ENCODE results near the gene ABCA7. TPM values are rescaled to one million over a fixed set of nuclear protein-coding genes. Genes with fewer than 3 reads are reported as not detected.

ABCA7 gene
- total RNA-seq, 1 experiment from 2014 or later, result 91.4 TPM

- Histone ChIP-seq H3K36me3 (ENCODE audit: control insufficient read depth in 1 of 2, insufficient read depth in 2 of 2, low read length in 2 of 2) (peaks cover 4 to 17% of the 10 kb centered on the region in 2 experiments; a peak in 3 of 4 replicates), H3K9me2 (ENCODE audit: insufficient read depth) (no peaks in the 10 kb centered on the region), H3K4me1 (ENCODE audit: control insufficient read depth in 1 of 2, insufficient read depth in 2 of 2, low read length in 2 of 2) (peaks cover 32 to 80% of the 10 kb centered on the region in 2 experiments), H3K27ac (ENCODE audit: low read depth, low read length) (peak overlapping the region; percentile 99), H3K4me2 (ENCODE audit: low read length) (peak overlapping the region; percentile 81), H3K9ac (ENCODE audit: low read length) (peak overlapping the region; percentile 76), H4K20me1 (ENCODE audit: insufficient read depth) (no peaks in the 10 kb centered on the region), H3K79me2 (ENCODE audit: insufficient read depth, low read length) (peaks cover 24% of the 10 kb centered on the region), H3K27me3 (ENCODE audit: insufficient read depth, low read length) (no peaks in the 10 kb centered on the region), H2AFZ (ENCODE audit: low read depth, low read length, poor library complexity, severe bottlenecking) (no peak overlapping the region), H3K4me3 (replicated peaks in 1 of 2; ENCODE audit: low read depth in 1 of 2, low read length in 2 of 2) (peak overlapping the region; percentile 59 to 88), H3K9me3 (ENCODE audit: control insufficient read depth in 1 of 2, insufficient read depth in 1 of 2, low read depth in 1 of 2, low read length in 2 of 2) (peaks cover 0 to 4% of the 10 kb centered on the region in 2 experiments; a peak in 1 of 4 replicates)
- TSS peak; percentile 97 for BruUV-seq (replicated peaks)
- RAD21 ChIA-PET (ENCODE audit: low non-redundant PET in 1 of 2, low total read pairs in 2 of 2, uncharacterized antibody in 2 of 2, unreplicated experiment in 2 of 2), result no interaction called here
- CTCF ChIA-PET, result interaction anchor here (0.7 to 2.3 kb wide), 3 partner anchors 10 to 39 kb away, joined by 3 to 12 read pairs (median 4); no protein-coding TSS in a partner anchor
- ATAC-seq (no peak), DNase-seq (ENCODE audit: low read depth, low spot score) (no peak)
- POLR2A ChIA-PET, result interaction anchor here (1.2 to 3.6 kb wide), 7 partner anchors 10 to 77 kb away, joined by 3 to 17 read pairs (median 4); no protein-coding TSS in a partner anchor
- intact Hi-C loops (cut with micrococcal nuclease), result loop anchor here (5.0 kb wide), 4 partner anchors 41 to 139 kb away; partner anchors contain the start of genes ATP5F1D and CNN2
- TF ChIP-seq SP1 (IDR thresholded peaks at IDR 0.05; ENCODE audit: low read depth) (no peak), CEBPB (IDR thresholded peaks at IDR 0.05; ENCODE audit: low read depth) (no peak), REST (IDR thresholded peaks at IDR 0.05; ENCODE audit: low read depth) (no peak), FOSL1 (IDR thresholded peaks at IDR 0.05; ENCODE audit: low read depth) (no peak), POLR2AphosphoS5 (IDR thresholded peaks at IDR 0.05; ENCODE audit: low read depth, low read length) (no peak), RAD21 (IDR thresholded peaks at IDR 0.05; ENCODE audit: low read depth) (no peak), ZNF274 (IDR thresholded peaks at IDR 0.05; ENCODE audit: low read depth, low read length) (no peak), ATF3 (IDR thresholded peaks at IDR 0.05) (no peak), EGR1 (IDR thresholded peaks at IDR 0.05; ENCODE audit: low read depth) (no peak), ELF1 (IDR thresholded peaks at IDR 0.05; ENCODE audit: borderline replicate concordance, low read depth) (no peak), SRF (IDR thresholded peaks at IDR 0.05; ENCODE audit: low read depth) (no peak), ZBTB33 (IDR thresholded peaks at IDR 0.05; ENCODE audit: extremely low read depth, insufficient replicate concordance, low read length) (no peak), YY1 (IDR thresholded peaks at IDR 0.05; ENCODE audit: extremely low read depth, insufficient replicate concordance, low read depth, low read length) (no peak), POLR2A (IDR thresholded peaks at IDR 0.05; ENCODE audit: borderline replicate concordance, extremely low read depth, insufficient read depth, insufficient read length) (no peak), SIN3A (IDR thresholded peaks at IDR 0.05; ENCODE audit: low read depth) (no peak), EZH2 (IDR thresholded peaks at IDR 0.05) (no peak), ZFX (IDR thresholded peaks at IDR 0.05) (no peak), CBX3 (IDR thresholded peaks at IDR 0.05; ENCODE audit: low read depth) (no peak)
Measured at GRCh38 chr19:1103132-1103707, 63.3 kb downstream of the ABCA7 start.

Data from HCT116 (cell line).